KOPT-K1 (cell line): ENCODE results near the gene ANKRD61.
"Not testable (repeated sequence)": the region's sequence is repeated elsewhere in the genome, so short reads cannot be mapped to it uniquely, and the experiment has no call there.

ENCODE experiments used
- H3K27ac ChIP-seq: fragments of 200-600 bp; sonication (generic); 2 replicates; pipeline ENCODE4 v1.5.1; 2016; ENCODE audit warnings: antibody characterized with exemption, mild to moderate bottlenecking, low read depth, low read length; ENCODE audit not compliant: poor library complexity, severe bottlenecking
- H3K36me3 ChIP-seq: fragments of 200-600 bp; sonication (generic); 2 replicates; pipeline ENCODE4 v1.5.1; 2017; ENCODE audit warnings: antibody characterized with exemption, mild to moderate bottlenecking, low read length, moderate library complexity; ENCODE audit not compliant: insufficient read depth
- H3K9me3 ChIP-seq: fragments of 200-600 bp; sonication (generic); 2 replicates; pipeline ENCODE4 v1.5.1; 2017; ENCODE audit warnings: antibody characterized with exemption, low read length, mild to moderate bottlenecking; ENCODE audit not compliant: insufficient read depth, poor library complexity, severe bottlenecking

The ANKRD61 gene

GRCh38 chr7:6071406-6071805 lies 40.2 kb downstream of the ANKRD61 start:
- Histone ChIP-seq H3K27ac (no peak overlapping the region), H3K9me3 (no peaks in the 10 kb centered on the region), H3K36me3 (no peaks in the 10 kb centered on the region)

GRCh38 chr7:6074612-6075380 lies 43.6 kb downstream of the ANKRD61 start:
- Histone ChIP-seq H3K9me3 (no peaks in the 10 kb centered on the region), H3K36me3 (no peaks in the 10 kb centered on the region), H3K27ac (no peak overlapping the region)

GRCh38 chr7:6078548-6078947 lies 47.4 kb downstream of the ANKRD61 start:
- no peaks in the 10 kb centered on the region for H3K36me3 ChIP-seq
- H3K9me3 ChIP-seq: no peaks in the 10 kb centered on the region
- no peak overlapping the region for H3K27ac ChIP-seq

DNA sequence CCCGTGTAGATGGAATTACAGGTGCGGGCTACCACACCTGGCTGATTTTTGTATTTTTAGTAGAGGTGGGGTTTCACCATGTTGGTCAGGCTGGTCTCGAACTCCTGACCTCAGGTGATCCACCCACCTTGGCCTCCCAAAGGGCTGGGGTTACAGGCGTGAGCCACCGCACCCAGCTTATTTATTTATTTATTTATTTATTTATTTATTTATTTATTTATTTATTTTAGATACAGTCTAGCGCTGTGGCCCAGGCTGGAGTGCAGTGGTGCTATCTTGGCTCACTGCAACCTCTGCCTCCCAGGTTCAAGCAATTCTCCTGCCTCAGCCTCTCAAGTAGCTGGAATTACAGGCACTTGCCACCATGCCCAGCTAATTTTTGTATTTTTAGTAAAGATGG lies 51.9 kb downstream of the ANKRD61 start:
- not testable (repeated sequence) for H3K9me3 ChIP-seq, H3K27ac ChIP-seq, H3K36me3 ChIP-seq
